Right ventricle myocardium inferior (tissue), 1 donor: Measurements from ENCODE around the gene FOXO3B. TPM values are rescaled to one million over a fixed set of nuclear protein-coding genes. Genes with fewer than 3 reads are reported as not detected.
"Not testable (repeated sequence)": the region's sequence is repeated elsewhere in the genome, so short reads cannot be mapped to it uniquely, and the experiment has no call there.

Source experiments
- ATAC-seq: fragments of 200-7000 bp; cut with Tn5 transposase; one replicate; pipeline ENCODE4 v1.9.1; 2020; ENCODE audit warnings: mild to moderate bottlenecking, moderate library complexity
- DNase-seq: peaks from one replicate; pipeline ENCODE4 v3.0.0; 2021; ENCODE audit errors: missing footprints
- intact Hi-C: fragments of 100-400 bp; cut with DNase I; formaldehyde crosslinking; loops from one replicate; pipeline ENCODE4 v1.11.0; 2022
- total RNA-seq: library from RNA; stranded (reverse); fragmentation: NEBNext Ultra II Directional; extraction: Animal tissue kit (Norgen Biotek cat#: 25700); gene quantifications from one replicate; pipeline ENCODE4 v1.2.1, GENCODE V29; 2021
- donor health status: DM: no; HTN: yes; CAD: no; lungs with severe emphysema.

Gene FOXO3B
- total RNA-seq, 1 donor from 2014 or later = 1.2 TPM

- intact Hi-C loops, DNase-seq, ATAC-seq: not testable (repeated sequence)
Observed at GRCh38 chr17:18667535-18667934, 14.6 kb downstream of the FOXO3B start.

DNA sequence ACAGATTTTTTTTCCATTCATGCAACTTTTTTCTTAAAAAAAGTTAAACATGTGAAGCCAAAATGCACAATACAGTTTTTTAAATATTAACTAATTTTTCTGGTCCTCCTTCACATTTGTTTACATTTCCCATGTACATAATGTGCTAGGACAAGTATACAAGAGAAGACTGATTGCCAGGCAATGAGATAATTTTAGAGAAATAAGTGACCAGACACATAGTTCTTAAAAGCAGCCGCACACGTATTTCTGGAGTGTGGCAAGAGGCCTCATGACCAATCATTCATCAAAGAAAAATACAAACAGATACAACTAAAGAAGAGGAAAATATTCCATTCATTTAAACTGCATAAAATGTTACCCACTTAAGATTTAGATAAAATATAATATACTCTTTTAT, 15.8 kb downstream of the FOXO3B start:
- intact Hi-C loops, DNase-seq, ATAC-seq: not testable (repeated sequence)

GRCh38 chr17:18661924-18662624, 20.0 kb downstream of the FOXO3B start:
- DNase-seq, ATAC-seq: not testable (repeated sequence)

GRCh38 chr17:18650094-18650493, 32.0 kb downstream of the FOXO3B start:
- ATAC-seq, intact Hi-C loops, DNase-seq: not testable (repeated sequence)

More at GRCh38 chr17:18661924-18662624, 20.0 kb downstream of the FOXO3B start:
- intact Hi-C loops = not testable (repeated sequence)

GRCh38 chr17:18644291-18644690, 37.8 kb downstream of the FOXO3B start, which contains the start of gene TBC1D28:
TBC1D28 (minus strand) TSS chr17:18644391; CDS start chr17:18641352, 3,039 bp downstream.
- DNase-seq, intact Hi-C loops, ATAC-seq: not testable (repeated sequence)

GRCh38 chr17:18643124-18643523, 39.0 kb downstream of the FOXO3B start:
- intact Hi-C loops, ATAC-seq, DNase-seq: not testable (repeated sequence)

- intact Hi-C loops, ATAC-seq, DNase-seq: not testable (repeated sequence)
Observed at GRCh38 chr17:18638357-18638756, 43.8 kb downstream of the FOXO3B start.

DNA sequence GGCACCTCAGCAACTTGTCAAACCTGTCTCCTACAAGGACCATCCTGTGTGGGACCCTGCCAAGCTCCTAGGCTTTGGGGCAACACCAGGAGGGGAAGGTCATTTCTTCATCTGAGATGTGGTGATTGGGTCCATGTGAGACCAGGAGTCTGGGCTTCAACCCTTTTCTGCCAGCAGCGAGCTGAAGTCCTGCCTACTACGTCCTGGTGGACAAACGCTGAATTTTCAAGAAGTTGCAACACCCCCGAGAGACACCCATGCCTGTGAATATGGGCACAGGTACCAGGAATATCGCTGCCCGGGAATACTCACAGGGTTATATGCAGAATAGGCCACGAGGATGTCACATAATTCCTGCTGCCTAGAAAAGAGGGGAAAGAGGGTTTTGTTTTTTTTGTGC, 45.9 kb downstream of the FOXO3B start:
- intact Hi-C loops, DNase-seq, ATAC-seq: not testable (repeated sequence)

GRCh38 chr17:18635773-18636172, 46.3 kb downstream of the FOXO3B start:
- ATAC-seq, DNase-seq, intact Hi-C loops: not testable (repeated sequence)

- ATAC-seq, intact Hi-C loops: not testable (repeated sequence)
- DNase-seq = peak; percentile 58
Observed at GRCh38 chr17:18634550-18635263, 47.4 kb downstream of the FOXO3B start.

Other genes with a start within 250 kb of the FOXO3B start
- gene LGALS9C, start 205.5 kb downstream of the FOXO3B start, total RNA-seq = not detected
- not detected for gene TBC1D28, start 37.9 kb downstream of the FOXO3B start, total RNA-seq
- gene FBXW10, start 61.7 kb upstream of the FOXO3B start, total RNA-seq = not detected
- 24.3 TPM for gene TVP23B, start 98.9 kb upstream of the FOXO3B start, total RNA-seq
- gene PRPSAP2, start 175.8 kb upstream of the FOXO3B start, total RNA-seq = 15.9 TPM